Progenitor cell of endocrine pancreas (in vitro differentiated cells): Measurements from ENCODE around the gene CLCN7. TPM values are rescaled to one million over a fixed set of nuclear protein-coding genes. Genes with fewer than 3 reads are reported as not detected.

Experiments used
- DNase-seq: peaks from one replicate; pipeline ENCODE4 v3.0.0; 2021; ENCODE audit warnings: low spot score; ENCODE audit not compliant: unreplicated experiment
- H3K27ac Mint-ChIP-seq: 2 replicates; pipeline ENCODE4 v1.8.0; 2021; ENCODE audit warnings: mild to moderate bottlenecking, moderate library complexity, mixed read lengths
- H3K27me3 Mint-ChIP-seq: 2 replicates; pipeline ENCODE4 v1.8.0; 2021; ENCODE audit warnings: mixed read lengths
- H3K36me3 Mint-ChIP-seq: 2 replicates; pipeline ENCODE4 v1.8.0; 2022; ENCODE audit warnings: mixed read lengths; ENCODE audit not compliant: insufficient read depth
- H3K4me1 Mint-ChIP-seq: 2 replicates; pipeline ENCODE4 v1.8.0; 2021; ENCODE audit warnings: low read depth, mixed read lengths
- H3K4me3 Mint-ChIP-seq: 2 replicates; pipeline ENCODE4 v1.8.0; 2021; ENCODE audit warnings: low read depth, mild to moderate bottlenecking, moderate library complexity, mixed read lengths
- H3K9me3 Mint-ChIP-seq: 2 replicates; pipeline ENCODE4 v1.8.0; 2021; ENCODE audit warnings: low read depth, mixed read lengths
- CTCF ChIP-seq: fragments of 200-600 bp; sonication (generic); IDR thresholded peaks from one replicate; pipeline ENCODE4 v1.5.0; 2021; ENCODE audit warnings: antibody characterized with exemption, mild to moderate bottlenecking; ENCODE audit not compliant: unreplicated experiment
- total RNA-seq: library from RNA; stranded (reverse); gene quantifications from 2 replicates; pipeline ENCODE4 v1.2.1, GENCODE V29; 2021

CLCN7 gene
- total RNA-seq, 1 donor from 2014 or later = 89.4 TPM

GRCh38 chr16:1453316-1453715, 21.5 kb downstream of the CLCN7 start:
- Mint-ChIP-seq H3K4me3 (no peak overlapping the region), H3K27ac (no peak overlapping the region), H3K4me1 (no peaks in the 10 kb centered on the region), H3K27me3 (no peaks in the 10 kb centered on the region), H3K9me3 (no peaks in the 10 kb centered on the region), H3K36me3 (peaks cover 2% of the 10 kb centered on the region)
- no peak for TF ChIP-seq CTCF
- DNase-seq = no peak

GRCh38 chr16:1452530-1452929, 22.3 kb downstream of the CLCN7 start:
- no peaks in the 10 kb centered on the region for H3K27me3 Mint-ChIP-seq
- peaks cover 2% of the 10 kb centered on the region for H3K36me3 Mint-ChIP-seq
- H3K4me1 Mint-ChIP-seq = no peaks in the 10 kb centered on the region
- no peak for TF ChIP-seq CTCF
- no peaks in the 10 kb centered on the region for H3K9me3 Mint-ChIP-seq
- no peak overlapping the region for H3K27ac Mint-ChIP-seq
- no peak for DNase-seq
- H3K4me3 Mint-ChIP-seq = no peak overlapping the region

GRCh38 chr16:1451702-1452392, 23.0 kb downstream of the CLCN7 start:
- no peaks in the 10 kb centered on the region for H3K27me3 Mint-ChIP-seq
- H3K27ac Mint-ChIP-seq = no peak overlapping the region
- H3K4me3 Mint-ChIP-seq = no peak overlapping the region
- no peak for DNase-seq
- H3K9me3 Mint-ChIP-seq = no peaks in the 10 kb centered on the region
- H3K4me1 Mint-ChIP-seq = no peaks in the 10 kb centered on the region
- TF ChIP-seq CTCF = no peak
- peaks cover 2% of the 10 kb centered on the region for H3K36me3 Mint-ChIP-seq

- no peak for TF ChIP-seq CTCF
- H3K36me3 Mint-ChIP-seq = peaks cover 2% of the 10 kb centered on the region
- no peak overlapping the region for H3K27ac Mint-ChIP-seq
- DNase-seq = no peak
- no peak overlapping the region for H3K4me3 Mint-ChIP-seq
- no peaks in the 10 kb centered on the region for H3K9me3 Mint-ChIP-seq
- H3K4me1 Mint-ChIP-seq = no peaks in the 10 kb centered on the region
- no peaks in the 10 kb centered on the region for H3K27me3 Mint-ChIP-seq
These were observed 24.0 kb downstream of the CLCN7 start for GRCh38 chr16:1450841-1451240.

- no peak overlapping the region for H3K27ac Mint-ChIP-seq
- H3K36me3 Mint-ChIP-seq = peaks cover 2% of the 10 kb centered on the region
- H3K9me3 Mint-ChIP-seq = no peaks in the 10 kb centered on the region
- TF ChIP-seq CTCF = no peak
- DNase-seq = no peak
- no peaks in the 10 kb centered on the region for H3K27me3 Mint-ChIP-seq
- no peaks in the 10 kb centered on the region for H3K4me1 Mint-ChIP-seq
- no peak overlapping the region for H3K4me3 Mint-ChIP-seq
These were observed 24.6 kb downstream of the CLCN7 start for GRCh38 chr16:1450218-1450617.
